RWPE2 (cell line): ENCODE measurements around the gene MT1F.

Source experiments
- ATAC-seq: fragments of 200-7000 bp; cut with Tn5 transposase; 3 replicates; pipeline ENCODE4 v1.9.1; 2021; ENCODE audit warnings: low read depth
- DNase-seq: peaks from one replicate; pipeline ENCODE4 v3.0.0-alpha.2; 2020; ENCODE audit warnings: low spot score
- H3K27ac ChIP-seq: fragments of 450-650 bp; 2 replicates; pipeline ENCODE4 v1.5.1; 2017; ENCODE audit warnings: mild to moderate bottlenecking; ENCODE audit not compliant: poor library complexity, severe bottlenecking
- H3K27me3 ChIP-seq: fragments of 250-450 bp; sonication (Bioruptor Pico); 2 replicates; pipeline ENCODE4 v1.5.1; 2021; ENCODE audit warnings: mild to moderate bottlenecking, moderate library complexity; ENCODE audit not compliant: insufficient read depth, poor library complexity, severe bottlenecking
- H3K36me3 ChIP-seq: fragments of 250-450 bp; sonication (Bioruptor Pico); 2 replicates; pipeline ENCODE4 v1.5.1; 2020; ENCODE audit warnings: low read depth, mild to moderate bottlenecking, moderate library complexity
- H3K4me1 ChIP-seq: fragments of 250-450 bp; sonication (Bioruptor Pico); 2 replicates; pipeline ENCODE4 v1.5.1; 2021; ENCODE audit warnings: mild to moderate bottlenecking, moderate library complexity; ENCODE audit not compliant: insufficient read depth, poor library complexity, severe bottlenecking
- H3K4me3 ChIP-seq: fragments of 250-450 bp; sonication (Bioruptor Pico); 2 replicates; pipeline ENCODE4 v1.5.1; 2021; ENCODE audit warnings: mild to moderate bottlenecking, moderate library complexity; ENCODE audit not compliant: severe bottlenecking
- H3K9me3 ChIP-seq: fragments of 250-450 bp; sonication (Bioruptor Pico); 2 replicates; pipeline ENCODE4 v1.5.1; 2021; ENCODE audit warnings: mild to moderate bottlenecking, moderate library complexity; ENCODE audit not compliant: severe bottlenecking
- CTCF ChIP-seq: fragments of 450-650 bp; IDR thresholded peaks from one replicate; pipeline ENCODE4 v1.5.1; 2017; ENCODE audit warnings: mild to moderate bottlenecking, moderate library complexity; ENCODE audit not compliant: poor library complexity, severe bottlenecking

The MT1F gene

GRCh38 chr16:56679078-56679730, 21.4 kb downstream of the MT1F start:
- H3K4me1 ChIP-seq = peaks cover 2% of the 10 kb centered on the region
- H3K4me3 ChIP-seq = no peak overlapping the region
- H3K36me3 ChIP-seq = peaks cover 17% of the 10 kb centered on the region
- TF ChIP-seq CTCF = no peak
- H3K27me3 ChIP-seq = no peaks in the 10 kb centered on the region
- ATAC-seq (no peak), DNase-seq (no peak)
- no peaks in the 10 kb centered on the region for H3K9me3 ChIP-seq
- H3K27ac ChIP-seq = no peak overlapping the region

GRCh38 chr16:56679818-56680217, 22.1 kb downstream of the MT1F start:
- no peak for TF ChIP-seq CTCF
- Histone ChIP-seq H3K27ac (no peak overlapping the region), H3K4me3 (no peak overlapping the region), H3K36me3 (peaks cover 23% of the 10 kb centered on the region), H3K4me1 (peaks cover 8% of the 10 kb centered on the region), H3K27me3 (no peaks in the 10 kb centered on the region), H3K9me3 (no peaks in the 10 kb centered on the region)
- DNase-seq (no peak), ATAC-seq (no peak)

DNA sequence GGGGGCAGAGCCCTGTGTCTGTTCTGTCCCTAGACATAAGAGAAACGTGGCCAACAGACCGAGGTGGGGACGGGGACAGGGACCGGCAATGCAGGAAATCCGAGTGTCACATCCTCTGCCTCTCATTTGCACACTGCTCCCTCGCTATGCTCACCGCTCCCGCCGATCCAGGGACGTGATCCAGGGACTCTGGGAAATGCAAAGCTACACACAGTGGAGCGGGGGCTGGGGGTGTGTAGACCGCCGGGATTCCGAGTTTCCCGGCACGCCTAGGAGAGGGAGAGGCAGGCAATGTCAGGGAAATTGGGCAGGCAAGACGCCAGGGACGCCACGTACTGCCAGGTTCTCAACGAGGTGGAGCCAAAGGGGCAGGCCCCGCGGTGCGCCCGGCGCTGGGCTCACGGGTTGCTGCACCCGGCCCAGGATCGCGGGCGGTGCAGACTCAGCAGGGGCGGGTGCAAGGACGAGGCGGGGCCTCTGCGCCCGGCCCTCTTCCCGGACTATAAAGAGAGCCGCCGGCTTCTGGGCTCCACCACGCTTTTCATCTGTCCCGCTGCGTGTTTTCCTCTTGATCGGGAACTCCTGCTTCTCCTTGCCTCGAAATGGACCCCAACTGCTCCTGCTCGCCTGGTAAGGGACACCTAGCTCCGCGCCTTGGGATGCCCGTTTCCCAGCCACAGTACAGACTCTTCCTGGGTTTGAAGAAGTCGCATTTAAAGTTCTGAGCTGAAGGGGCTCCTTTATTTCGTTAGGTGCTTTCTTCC, 24.4 kb downstream of the MT1F start, which contains the start of gene MT1X:
Gene MT1X, plus strand, starts transcription at position 532 of the 764 bp plus-strand sequence. Its CDS starts 71 bp downstream, at position 603.
- DNase-seq = peak; percentile 92
- Histone ChIP-seq H3K9me3 (no peaks in the 10 kb centered on the region), H3K36me3 (peaks cover 36% of the 10 kb centered on the region), H3K4me1 (peaks cover 12% of the 10 kb centered on the region), H3K27ac (peak within 1 kb of the TSS; percentile 75), H3K4me3 (peak within 1 kb of the TSS; percentile 45), H3K27me3 (no peaks in the 10 kb centered on the region)
- TF ChIP-seq CTCF = no peak
- peak; percentile 90 for ATAC-seq

DNA sequence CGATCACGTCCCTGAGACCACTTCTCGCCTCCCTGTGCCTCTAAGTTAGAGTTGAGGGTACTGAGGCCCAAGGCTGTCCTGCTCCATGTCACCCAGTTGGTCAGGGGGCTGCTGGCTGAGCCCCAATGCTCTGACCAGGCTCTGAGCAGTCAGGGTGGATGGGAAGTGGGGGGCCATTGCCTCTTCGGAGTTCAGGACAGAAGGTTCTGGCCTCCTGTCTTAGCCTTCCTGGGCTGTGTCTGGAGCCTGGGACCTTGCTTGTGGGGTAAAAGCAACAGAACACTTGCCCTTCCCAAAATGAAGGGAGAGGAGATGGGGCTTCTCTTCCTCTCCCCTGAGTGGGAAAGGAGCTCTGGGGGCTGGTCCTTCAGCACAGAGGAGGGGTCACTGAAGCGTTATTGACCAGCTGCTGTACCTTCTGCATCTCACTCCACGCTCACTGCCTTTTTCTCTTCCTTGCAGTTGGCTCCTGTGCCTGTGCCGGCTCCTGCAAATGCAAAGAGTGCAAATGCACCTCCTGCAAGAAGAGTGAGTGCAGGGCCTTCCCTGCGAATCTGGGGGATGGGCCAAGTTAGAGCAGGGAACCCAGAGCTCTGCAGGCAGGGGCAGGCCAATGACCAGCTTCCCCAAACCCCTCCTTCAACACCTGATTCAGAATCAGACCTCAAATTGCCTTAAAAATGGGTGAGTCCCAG, 25.1 kb downstream of the MT1F start:
- Histone ChIP-seq H3K36me3 (peaks cover 36% of the 10 kb centered on the region), H3K4me3 (peak overlapping the region; percentile 45), H3K27me3 (no peaks in the 10 kb centered on the region), H3K27ac (peak overlapping the region; percentile 75), H3K9me3 (no peaks in the 10 kb centered on the region), H3K4me1 (peaks cover 12% of the 10 kb centered on the region)
- no peak for TF ChIP-seq CTCF
- DNase-seq = no peak
- ATAC-seq = no peak
